MV-4-11 (cell line): ENCODE data around the gene FZD10.

Experiments
- DNase-seq: peaks from one replicate; lab custom pipeline; 2025; lab: John Stamatoyannopoulos, UW

FZD10 gene, protein sequence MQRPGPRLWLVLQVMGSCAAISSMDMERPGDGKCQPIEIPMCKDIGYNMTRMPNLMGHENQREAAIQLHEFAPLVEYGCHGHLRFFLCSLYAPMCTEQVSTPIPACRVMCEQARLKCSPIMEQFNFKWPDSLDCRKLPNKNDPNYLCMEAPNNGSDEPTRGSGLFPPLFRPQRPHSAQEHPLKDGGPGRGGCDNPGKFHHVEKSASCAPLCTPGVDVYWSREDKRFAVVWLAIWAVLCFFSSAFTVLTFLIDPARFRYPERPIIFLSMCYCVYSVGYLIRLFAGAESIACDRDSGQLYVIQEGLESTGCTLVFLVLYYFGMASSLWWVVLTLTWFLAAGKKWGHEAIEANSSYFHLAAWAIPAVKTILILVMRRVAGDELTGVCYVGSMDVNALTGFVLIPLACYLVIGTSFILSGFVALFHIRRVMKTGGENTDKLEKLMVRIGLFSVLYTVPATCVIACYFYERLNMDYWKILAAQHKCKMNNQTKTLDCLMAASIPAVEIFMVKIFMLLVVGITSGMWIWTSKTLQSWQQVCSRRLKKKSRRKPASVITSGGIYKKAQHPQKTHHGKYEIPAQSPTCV

DNA sequence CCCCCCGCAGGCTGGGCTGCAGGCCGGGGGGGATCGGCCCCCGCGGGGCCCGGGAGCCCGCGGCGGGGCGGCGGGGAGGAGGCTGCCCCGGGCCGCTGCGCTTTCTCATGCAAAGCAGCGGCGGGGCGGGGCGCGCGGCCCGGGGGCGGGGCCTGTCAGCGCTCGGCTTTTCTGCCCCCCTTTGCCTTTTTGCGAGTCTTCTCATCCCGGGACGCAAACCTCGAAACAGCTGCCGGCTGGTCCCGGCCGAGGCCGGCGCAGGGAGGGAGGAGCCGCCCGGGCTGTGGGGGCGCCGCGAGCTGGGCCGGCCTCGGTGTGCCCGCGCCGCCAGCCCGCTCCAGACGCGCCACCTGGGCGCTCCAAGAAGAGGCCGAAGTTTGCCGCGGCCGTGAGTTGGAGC is at the start of gene FZD10:
Gene FZD10, plus strand, starts transcription at position 198 of the 400 bp plus-strand sequence. CDS start 479 bp downstream, outside the sequence.
- no peak for DNase-seq

DNA sequence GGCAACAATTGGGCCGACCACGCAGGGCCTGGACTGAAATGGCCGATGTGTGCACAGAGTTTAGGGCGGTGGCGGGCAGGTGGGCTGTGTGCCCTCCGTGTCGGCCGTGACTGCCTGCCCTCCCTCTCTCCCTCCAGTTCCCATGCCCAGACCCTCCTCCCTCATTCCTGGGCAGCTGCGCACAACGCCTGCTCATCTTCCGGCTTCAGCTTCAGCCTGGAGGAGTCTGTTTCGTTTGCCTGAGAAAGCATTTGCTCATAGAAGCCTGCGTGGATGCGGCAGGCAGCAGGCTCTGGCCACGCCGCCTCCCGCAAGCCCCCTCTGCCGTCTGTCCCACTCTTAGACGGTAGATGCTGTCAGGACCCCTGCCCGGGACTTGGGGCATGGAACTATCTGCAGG is 47.3 kb upstream of the FZD10 start:
- no peak for DNase-seq

DNA sequence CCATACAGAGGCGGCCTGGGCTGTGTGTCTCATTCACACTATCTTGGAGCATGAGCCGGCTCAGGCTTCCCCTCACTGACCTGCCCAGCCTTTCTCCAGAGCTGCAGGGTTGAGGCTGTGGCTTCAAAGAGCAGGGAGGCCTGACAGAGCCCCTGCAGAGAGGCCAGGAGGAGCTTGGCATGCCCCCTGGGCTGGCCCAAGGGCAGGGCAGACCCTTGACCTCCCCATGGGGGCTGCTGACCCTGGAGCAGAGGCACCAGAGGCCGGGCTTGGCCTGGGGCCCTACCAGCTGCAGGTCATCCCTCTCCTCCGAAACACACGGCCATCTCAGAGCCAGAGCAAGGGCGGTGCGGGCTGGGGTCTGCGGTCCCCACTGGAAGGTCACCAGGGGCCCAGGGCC is 46.6 kb upstream of the FZD10 start:
- DNase-seq = no peak

DNA sequence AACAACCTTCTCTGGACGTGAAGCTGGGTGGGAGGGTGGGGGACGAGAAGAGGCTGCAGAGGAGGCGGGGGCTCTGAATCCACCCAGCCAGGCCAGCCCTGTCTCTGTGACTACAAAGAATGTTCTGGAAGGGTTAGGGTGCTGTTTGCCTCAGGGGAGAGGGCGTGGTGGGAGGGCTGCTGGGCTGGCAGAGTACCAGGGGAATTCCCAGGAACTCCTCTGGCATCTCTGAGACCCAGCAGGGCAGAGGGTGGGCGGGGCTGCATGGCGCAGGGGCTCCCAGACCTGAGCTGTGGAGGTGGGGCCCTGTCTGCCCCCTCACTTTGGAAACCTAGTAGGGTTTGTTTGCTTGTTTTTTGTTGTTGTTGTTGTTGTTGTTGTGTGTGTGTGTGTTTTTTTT is 45.5 kb upstream of the FZD10 start:
- no peak for DNase-seq

DNA sequence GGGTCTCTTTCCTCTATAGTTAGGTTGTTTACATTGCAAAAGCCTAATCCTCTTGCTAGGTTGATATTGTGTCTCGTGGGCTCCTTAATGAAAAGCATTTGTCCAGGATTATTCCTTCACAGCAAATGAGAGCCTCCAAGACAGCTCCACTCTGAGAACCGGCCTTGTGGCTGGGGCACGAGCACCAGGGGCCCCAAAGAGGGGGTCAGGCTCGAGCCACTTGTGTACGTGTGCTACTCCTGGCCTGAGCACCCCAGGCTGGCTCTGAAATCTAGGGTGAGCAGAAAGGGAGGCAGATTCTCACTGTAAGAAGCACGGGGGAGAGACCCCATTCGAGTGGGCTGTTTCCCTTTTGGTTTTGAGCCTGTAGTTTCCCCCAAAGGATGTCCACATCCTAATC is 45.0 kb upstream of the FZD10 start:
- no peak for DNase-seq

DNA sequence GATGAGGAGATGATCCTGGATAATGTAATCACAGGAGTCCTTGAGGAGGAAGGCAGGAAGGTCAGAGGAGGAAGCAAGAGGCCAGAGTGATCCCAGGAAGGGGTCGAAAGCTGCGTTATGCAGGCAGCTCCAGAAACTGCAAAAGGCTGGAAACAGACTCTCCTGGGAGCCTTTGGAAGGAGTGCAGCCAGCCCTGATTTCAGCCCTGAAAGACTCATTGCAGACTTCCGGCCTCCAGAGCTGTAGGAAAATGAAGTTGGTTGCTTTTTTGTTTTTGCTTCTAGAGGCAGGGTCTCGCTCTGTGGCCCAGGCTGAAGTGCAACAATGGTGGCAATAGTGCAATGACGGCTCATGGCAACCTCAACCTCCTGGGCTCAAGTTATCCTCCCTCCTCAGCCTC is 44.6 kb upstream of the FZD10 start:
- no peak for DNase-seq

DNA sequence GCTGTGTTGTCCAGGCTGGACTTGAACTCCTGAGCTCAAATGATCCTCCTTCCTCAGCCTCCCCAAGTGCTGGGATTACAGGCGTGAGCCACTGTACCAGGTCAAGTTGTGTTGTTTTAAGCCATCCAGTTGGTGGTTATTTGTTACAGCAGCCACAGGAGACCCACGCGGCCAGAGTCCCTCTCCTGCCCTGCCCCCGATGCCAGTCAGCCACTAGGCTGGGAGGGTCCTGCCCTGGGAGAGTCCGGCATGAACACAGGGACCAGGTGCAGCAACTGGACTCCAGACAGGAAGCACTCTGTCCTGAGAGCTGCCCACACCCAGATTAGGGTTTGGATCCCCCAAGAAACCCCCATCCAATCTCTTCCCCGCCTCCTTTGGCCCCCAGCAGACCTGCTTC is 44.1 kb upstream of the FZD10 start:
- no peak for DNase-seq

DNA sequence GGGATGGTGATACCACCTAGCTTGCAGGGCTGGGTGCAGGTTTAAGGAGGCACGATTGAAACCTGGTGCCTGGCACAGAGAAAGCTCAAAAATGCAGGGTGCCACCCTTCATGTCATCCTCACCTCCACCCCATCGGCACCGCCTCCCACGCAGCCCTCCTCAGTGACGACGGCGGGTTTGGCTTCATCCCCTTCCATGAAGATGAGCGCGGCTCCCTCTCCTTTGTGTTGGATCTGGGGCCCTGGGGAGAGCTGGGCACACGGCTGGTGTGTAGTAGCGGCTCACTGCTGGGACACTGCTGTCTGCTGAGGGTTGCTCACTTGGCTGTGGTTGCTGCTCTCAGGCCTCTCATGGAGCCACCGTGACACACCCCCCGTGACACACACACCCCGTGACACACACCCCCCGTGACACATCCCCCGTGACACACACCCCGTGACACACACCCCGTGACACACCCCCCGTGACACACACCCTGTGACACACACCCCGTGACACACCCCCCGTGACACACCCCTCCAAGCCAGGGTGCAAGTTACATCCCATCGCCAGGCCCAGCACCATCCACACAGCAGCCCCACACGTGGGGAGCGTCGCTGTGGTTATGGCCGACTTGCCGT is 42.9 kb upstream of the FZD10 start:
- DNase-seq = no peak

DNA sequence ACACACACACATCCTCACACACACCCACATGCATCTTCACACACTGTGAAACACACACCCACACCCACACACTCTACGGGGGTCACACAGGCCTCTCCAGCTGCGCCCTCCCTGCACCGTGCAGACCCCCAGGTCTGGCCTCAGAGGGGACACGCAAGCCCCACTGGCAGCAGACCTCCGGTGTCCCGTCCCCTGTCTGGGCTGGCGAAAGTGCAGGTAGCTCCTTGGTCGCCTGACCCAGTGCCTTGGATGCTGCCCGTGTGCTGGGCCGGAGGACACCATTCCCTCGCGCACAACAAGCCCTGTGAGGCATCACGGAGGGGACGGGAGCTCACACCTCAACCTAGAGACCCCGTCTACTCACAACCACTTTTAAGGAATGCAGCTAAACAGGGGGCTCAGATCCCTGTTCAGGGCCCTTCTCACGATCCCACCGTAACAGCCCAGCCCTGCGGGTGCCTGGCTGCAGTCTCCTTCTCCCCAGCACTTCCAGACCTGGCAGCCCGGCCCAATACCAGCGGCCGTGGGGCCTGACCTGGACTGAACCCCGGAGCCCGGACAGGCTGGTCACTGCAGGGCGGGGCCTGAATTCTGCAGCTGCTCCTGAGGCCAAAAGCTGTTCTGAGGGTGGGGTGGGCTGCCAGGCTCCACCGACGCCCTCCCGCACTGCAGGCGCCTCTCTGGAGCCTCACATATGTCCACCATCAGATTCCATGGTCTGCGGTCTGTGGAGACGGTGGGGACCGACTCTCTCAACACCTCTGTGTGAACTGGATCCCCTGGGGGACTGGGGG is 42.1 kb upstream of the FZD10 start:
- no peak for DNase-seq

DNA sequence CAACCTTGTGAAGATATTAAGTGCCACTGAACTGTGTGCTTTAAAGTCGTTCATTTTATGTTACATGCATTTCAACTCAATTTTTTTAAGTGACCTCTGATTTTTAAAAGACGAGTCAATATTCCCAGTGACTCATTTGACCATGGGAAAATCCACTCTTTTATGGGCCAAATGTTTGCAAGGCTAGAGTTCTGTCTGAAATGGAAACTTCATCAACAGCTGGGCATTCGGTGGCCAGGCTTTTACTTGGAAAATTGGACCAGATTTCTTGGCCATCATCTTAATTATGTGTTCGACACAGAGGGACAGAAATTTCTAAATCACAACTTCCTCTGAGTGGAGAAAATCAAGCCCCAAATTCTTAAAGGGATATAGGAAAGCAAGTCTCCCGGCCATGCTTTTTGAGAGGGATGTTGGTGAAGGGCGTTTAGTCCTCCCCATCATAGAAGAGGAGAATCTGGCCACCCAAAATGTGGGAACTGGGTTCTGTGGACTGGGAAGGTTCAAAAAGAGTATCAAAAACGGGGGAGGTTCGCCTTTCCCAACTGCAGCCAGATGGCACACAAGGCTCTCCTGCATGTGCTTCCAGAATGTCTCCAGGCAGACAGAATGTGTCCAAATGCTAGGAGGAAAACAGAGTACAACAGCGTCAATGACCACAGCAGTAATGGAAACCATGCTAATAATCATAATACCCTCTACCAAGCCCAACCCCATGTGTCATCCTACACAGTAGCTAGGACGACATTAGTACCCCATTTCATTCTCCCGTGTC is 40.9 kb upstream of the FZD10 start:
- no peak for DNase-seq

DNA sequence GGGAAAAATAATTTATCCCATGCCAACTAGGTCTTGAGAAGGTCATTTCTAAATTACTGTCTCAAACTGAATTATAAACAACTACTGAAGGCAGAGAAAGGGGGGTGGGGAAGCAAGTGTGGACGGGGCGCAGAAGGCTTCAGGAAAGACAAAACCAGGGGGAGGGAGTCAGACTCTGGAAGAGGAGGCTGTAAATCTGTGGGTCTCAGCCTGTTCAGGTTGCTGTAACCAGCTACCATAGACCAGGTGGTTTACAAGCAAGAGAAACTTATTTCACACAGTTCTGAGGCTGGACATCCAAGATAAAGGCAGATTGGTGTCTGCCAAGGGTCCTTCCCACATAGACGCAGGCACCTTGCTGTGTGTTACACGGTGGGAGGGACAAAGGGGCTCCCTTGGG is 39.9 kb upstream of the FZD10 start:
- DNase-seq = no peak

DNA sequence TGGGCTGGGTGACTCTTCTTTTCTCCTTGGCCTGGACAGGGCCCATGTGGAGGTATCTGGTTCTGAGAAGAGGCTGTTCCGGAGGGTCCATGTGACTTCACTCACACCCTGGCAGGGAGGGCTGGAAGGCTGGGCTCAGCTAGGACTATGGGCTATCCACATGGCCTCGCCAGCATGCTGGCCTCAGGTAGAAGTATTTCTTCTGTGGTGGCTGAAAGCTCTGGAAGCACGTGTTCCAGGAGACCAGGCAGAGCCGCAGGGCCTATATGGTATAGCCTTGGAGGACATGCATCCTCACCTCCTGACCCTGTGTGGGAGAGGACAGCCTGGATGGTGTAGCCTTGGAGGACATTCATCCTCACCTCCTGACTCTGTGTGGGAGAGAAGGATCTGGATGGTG is 38.2 kb upstream of the FZD10 start:
- no peak for DNase-seq

DNA sequence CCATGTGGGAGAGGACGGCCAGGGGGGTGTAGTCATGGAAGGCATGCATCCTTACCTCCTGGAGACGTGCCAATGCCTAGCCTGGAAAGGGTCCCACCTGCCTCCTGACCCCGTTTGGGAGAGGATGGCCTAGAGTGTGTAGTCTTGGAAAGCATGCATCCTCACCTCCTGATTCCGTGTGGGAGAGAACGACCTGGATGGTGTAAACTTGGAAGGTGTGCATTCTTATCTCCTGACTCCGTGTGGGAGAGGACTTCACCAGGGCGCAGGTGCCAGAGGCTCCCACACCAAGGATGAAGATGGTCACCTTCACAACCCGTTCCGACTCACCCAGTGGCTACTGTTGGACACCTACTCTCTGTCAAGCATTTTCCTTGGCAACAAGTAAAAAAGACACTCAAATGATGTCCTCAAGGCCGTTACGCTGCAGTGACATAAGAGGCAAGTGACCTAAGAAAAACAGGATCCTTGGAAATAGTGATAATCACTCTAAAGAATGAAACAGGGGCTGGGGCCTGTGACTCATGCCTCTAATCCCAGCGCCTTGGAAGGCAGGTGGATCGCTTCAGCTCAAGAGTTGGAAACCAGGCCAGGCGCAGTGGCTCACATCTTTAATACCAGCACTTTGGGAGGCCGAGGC is 37.5 kb upstream of the FZD10 start:
- DNase-seq = no peak

DNA sequence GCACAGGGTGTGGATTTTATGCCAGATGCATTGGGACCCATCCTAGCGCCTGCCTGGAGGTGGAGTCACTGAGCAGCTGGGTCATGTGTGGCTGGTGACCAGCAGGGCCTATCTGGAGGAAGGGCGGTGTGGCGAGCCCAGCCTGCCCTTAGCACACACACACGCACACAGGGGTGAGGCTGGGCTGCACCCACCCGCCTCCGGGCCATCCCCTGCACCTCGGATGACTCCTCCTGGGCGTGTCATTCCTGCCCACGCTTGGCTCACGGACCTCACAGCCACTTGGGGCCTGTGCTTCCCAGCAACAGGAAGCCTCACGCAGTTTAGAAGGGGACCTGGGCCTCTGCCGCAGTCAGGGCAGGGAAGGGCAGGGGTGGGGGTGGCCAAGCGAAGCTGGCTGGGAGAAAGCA is 36.2 kb upstream of the FZD10 start:
- no peak for DNase-seq

DNA sequence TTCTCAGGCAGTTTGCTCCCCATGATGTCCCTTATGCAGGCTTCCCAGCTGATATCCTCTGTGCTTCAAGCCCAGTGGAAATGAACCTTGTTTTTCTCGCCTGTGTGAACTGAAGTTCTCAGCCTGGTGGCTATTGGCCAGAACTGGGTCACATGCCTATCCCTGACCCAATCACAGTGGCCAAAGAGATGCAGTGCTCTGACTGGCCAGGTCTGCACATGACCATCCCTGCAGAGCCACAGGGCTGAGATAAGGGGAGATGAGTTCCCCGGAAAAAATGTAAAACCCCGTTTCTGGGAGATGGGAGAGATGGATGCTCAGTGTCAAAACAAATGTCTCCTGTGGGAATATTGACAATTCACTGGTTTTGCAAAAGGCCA is 34.7 kb upstream of the FZD10 start:
- DNase-seq = no peak

DNA sequence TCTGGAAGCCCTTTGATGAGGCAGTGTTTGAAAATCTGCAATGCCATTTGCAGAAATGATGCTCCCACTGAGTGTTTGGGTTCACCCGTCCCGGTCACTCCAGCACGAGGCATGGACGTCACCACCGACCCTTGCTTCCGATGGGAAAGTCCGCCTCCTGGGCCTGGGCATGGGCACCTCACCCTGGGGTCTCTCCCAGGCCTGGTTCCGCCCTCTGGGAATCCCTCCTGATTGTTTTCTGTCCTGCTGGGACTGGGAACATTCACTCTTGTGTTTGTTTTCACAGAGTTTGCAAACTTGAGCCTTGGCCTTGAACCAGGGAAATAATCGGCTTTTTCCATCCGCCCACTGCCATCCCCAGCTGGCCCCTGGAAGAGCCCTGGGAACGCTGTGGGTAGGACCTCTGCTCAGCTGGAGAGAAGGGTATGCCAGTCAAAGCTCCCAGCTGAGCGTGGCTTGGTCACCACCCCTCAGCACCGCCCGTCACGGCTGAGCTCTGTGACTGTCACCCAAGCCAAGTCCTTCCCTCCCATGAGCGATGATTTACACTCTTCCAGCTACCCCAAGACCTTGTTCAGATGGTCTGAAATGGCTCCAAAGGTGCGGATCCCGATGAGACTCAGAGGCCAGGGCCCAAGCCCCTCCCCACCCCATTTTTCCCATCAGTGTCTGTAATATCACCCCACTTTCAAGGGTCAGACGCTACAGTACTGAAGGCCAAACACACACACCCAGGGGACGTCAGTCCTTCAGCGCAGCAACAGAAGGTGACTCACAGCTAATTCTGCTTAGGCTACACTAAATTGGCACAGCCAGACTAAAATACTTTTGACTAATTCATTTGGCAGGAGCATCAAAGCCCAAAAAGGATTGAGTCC is 34.1 kb upstream of the FZD10 start:
- DNase-seq = no peak

DNA sequence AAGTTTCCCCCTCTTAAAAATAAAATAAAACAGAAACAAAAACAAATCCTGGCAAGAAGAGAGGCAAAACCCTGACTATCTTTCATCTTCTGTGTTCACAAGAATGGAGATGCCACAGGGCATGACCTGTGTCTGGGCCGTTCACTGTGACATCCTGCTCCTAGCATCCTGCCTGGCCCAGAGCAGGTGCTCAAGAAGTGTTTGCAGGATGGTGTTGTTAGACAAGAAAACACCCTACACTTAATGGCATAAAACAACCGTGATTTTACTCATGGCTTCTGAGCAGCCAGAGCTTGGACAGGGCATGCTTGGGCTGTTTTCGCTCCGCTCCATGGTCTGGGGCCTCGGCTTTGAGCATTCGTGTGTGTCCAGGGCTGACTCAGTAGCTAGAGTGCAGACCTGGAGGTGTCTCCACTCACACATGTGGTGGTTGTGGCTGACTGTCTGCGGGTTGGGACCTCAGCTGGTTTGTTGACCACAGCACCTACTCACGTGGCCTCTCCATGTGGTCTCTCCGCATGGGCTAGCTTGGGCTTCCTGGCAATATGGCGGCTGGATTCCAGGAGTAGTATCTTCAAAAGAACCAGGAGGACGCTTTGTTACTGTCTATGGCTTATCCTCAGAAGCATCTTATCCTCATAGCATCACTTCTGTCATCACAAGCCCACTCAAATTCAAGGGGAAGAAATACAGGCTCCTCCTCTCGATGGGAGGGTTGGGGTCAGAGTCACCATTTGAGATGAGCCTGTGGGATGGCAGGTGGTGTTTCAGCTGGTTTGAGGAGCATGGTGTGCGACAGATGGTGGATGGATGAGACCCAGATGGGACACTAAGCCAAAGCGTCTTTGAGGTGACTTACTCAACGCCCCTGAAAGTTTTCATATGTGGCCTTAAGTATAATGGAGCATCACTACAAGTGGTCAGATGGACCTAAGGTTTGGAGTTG is 33.2 kb upstream of the FZD10 start:
- DNase-seq = no peak

DNA sequence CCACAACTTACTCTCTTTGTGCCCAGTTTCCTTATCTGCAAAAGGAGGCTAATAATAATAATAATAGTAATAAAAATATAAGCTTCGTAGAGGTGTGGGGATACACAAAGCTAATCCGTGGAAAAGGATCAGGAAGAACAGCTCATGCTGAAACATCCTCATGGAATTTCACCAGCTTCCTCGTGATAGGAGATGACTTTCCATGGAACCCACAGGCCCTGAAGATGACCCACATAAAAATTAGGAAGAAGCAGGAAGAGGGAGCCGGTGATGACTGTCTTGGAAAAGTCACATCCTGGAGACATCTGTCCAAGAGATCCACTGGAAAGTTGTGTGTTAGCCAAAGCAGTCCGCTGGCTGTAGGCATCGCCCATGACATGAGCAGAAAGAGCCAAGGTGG is 31.9 kb upstream of the FZD10 start:
- DNase-seq = no peak

DNA sequence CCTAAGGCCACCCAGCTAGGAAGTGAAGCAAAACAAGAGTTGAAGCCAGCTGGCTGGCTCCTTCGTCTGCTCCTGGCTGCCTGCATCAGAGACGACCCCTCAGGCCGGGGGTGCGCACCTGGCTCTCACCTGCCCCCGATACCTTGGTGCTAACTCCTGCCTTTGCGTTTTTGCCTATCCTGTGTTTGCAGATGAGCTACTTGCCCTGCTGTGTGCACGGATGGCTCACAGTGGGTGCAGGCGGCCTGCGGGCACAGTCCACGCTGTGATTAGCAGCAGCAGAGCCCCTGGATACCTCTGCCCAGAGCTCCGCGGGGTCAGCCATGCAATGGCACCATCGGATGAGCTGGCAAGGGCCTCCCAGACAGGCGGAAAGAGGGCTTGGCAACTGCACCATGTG is 31.2 kb upstream of the FZD10 start:
- no peak for DNase-seq
